Measurements from ENCODE around the gene P3H3. TPM values are rescaled to one million over a fixed set of nuclear protein-coding genes. Genes with fewer than 3 reads are reported as not detected.
A peak's percentile ranks its signal among the peaks of the same experiment; 100 is the strongest.

P3H3 gene
- total and polyA plus RNA-seq, 4 donors = 0.42 to 1.9 (median 1.6) TPM

GRCh38 chr12:6821591-6822425 lies 6.4 kb upstream of the P3H3 start, which contains the start of gene GPR162:
GPR162 (plus strand) TSS chr12:6821821; CDS start chr12:6823899, 2,078 bp downstream.
- Histone ChIP-seq H3K4me3 (ENCODE audit: low read depth in 1 of 3, low read length in 3 of 3) (peak within 1 kb of the TSS in 2 of 3 donors; percentile 38 to 44), H3K4me1 (ENCODE audit: control insufficient read depth in 4 of 4, insufficient read depth in 4 of 4, low read length in 3 of 4) (peaks cover 0 to 41% (median 29%) of the 10 kb centered on the region in 4 donors), H3K9ac (ENCODE audit: low read depth in 1 of 2, low read length in 2 of 2) (no peak within 1 kb of the TSS), H3K9me3 (ENCODE audit: control insufficient read depth in 4 of 4, low read length in 3 of 4) (no peaks in the 10 kb centered on the region), H3K36me3 (ENCODE audit: control insufficient read depth in 4 of 4, insufficient read depth in 3 of 4, low read depth in 1 of 4, low read length in 3 of 4) (no peaks in the 10 kb centered on the region), H3K27ac (ENCODE audit: low read depth in 1 of 2, low read length in 2 of 2) (peak within 1 kb of the TSS in 1 of 2 donors; percentile 72), H3K27me3 (ENCODE audit: control insufficient read depth in 4 of 4, insufficient read depth in 4 of 4, low read length in 3 of 4) (no peaks in the 10 kb centered on the region)
- TF ChIP-seq, protein P1, sequence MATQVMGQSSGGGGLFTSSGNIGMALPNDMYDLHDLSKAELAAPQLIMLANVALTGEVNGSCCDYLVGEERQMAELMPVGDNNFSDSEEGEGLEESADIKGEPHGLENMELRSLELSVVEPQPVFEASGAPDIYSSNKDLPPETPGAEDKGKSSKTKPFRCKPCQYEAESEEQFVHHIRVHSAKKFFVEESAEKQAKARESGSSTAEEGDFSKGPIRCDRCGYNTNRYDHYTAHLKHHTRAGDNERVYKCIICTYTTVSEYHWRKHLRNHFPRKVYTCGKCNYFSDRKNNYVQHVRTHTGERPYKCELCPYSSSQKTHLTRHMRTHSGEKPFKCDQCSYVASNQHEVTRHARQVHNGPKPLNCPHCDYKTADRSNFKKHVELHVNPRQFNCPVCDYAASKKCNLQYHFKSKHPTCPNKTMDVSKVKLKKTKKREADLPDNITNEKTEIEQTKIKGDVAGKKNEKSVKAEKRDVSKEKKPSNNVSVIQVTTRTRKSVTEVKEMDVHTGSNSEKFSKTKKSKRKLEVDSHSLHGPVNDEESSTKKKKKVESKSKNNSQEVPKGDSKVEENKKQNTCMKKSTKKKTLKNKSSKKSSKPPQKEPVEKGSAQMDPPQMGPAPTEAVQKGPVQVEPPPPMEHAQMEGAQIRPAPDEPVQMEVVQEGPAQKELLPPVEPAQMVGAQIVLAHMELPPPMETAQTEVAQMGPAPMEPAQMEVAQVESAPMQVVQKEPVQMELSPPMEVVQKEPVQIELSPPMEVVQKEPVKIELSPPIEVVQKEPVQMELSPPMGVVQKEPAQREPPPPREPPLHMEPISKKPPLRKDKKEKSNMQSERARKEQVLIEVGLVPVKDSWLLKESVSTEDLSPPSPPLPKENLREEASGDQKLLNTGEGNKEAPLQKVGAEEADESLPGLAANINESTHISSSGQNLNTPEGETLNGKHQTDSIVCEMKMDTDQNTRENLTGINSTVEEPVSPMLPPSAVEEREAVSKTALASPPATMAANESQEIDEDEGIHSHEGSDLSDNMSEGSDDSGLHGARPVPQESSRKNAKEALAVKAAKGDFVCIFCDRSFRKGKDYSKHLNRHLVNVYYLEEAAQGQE (IDR thresholded peaks at IDR 0.05) = no peak
- TF ChIP-seq HNF4A (conservative IDR thresholded peaks at IDR 0.05) = no peak
- TF ChIP-seq CTCF (IDR thresholded peaks at IDR 0.05; ENCODE audit: low read depth, low read length, missing input control) = no peak
- TF ChIP-seq HNF4G (IDR thresholded peaks at IDR 0.05) = no peak
- TF ChIP-seq GABPA (IDR thresholded peaks at IDR 0.05 in 1 of 2, conservative IDR thresholded peaks at IDR 0.05 in 1 of 2) = no peak
- TF ChIP-seq YY1 (IDR thresholded peaks at IDR 0.05) = no peak
- no peak for TF ChIP-seq ATF3 (IDR thresholded peaks at IDR 0.05)
- TF ChIP-seq FOXA2 (IDR thresholded peaks at IDR 0.05) = no peak
- TF ChIP-seq MAX (IDR thresholded peaks at IDR 0.05) = no peak
- WGBS = 5% methylated on average over 28 of the region's 28 CpGs
- DNase-seq (ENCODE audit: low spot score) = peak; percentile 49

- no peaks in the 10 kb centered on the region for H3K36me3 ChIP-seq (ENCODE audit: control insufficient read depth in 4 of 4, insufficient read depth in 3 of 4, low read depth in 1 of 4, low read length in 3 of 4)
- H3K9me3 ChIP-seq (ENCODE audit: control insufficient read depth in 4 of 4, low read length in 3 of 4) = no peaks in the 10 kb centered on the region
- no peak overlapping the region for H3K9ac ChIP-seq (ENCODE audit: low read depth in 1 of 2, low read length in 2 of 2)
- no peak for DNase-seq (ENCODE audit: low spot score)
- H3K27me3 ChIP-seq (ENCODE audit: control insufficient read depth in 4 of 4, insufficient read depth in 4 of 4, low read length in 3 of 4) = no peaks in the 10 kb centered on the region
- 82% methylated on average over 7 of the region's 7 CpGs for WGBS
- H3K4me1 ChIP-seq (ENCODE audit: control insufficient read depth in 4 of 4, insufficient read depth in 4 of 4, low read length in 3 of 4) = peaks cover 0 to 43% (median 31%) of the 10 kb centered on the region in 4 donors
- no peak overlapping the region for H3K4me3 ChIP-seq (ENCODE audit: low read depth in 1 of 3, low read length in 3 of 3)
- H3K27ac ChIP-seq (ENCODE audit: low read depth in 1 of 2, low read length in 2 of 2) = no peak overlapping the region
- TF ChIP-seq, protein P2, sequence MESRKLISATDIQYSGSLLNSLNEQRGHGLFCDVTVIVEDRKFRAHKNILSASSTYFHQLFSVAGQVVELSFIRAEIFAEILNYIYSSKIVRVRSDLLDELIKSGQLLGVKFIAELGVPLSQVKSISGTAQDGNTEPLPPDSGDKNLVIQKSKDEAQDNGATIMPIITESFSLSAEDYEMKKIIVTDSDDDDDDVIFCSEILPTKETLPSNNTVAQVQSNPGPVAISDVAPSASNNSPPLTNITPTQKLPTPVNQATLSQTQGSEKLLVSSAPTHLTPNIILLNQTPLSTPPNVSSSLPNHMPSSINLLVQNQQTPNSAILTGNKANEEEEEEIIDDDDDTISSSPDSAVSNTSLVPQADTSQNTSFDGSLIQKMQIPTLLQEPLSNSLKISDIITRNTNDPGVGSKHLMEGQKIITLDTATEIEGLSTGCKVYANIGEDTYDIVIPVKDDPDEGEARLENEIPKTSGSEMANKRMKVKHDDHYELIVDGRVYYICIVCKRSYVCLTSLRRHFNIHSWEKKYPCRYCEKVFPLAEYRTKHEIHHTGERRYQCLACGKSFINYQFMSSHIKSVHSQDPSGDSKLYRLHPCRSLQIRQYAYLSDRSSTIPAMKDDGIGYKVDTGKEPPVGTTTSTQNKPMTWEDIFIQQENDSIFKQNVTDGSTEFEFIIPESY (IDR thresholded peaks at IDR 0.05) = no peak
- TF ChIP-seq ATF3 (IDR thresholded peaks at IDR 0.05) (no peak), HNF4A (conservative IDR thresholded peaks at IDR 0.05) (no peak), JUND (IDR thresholded peaks at IDR 0.05) (no peak), MAX (IDR thresholded peaks at IDR 0.05) (no peak), TAF1 (conservative IDR thresholded peaks at IDR 0.05) (no peak), FOXA1 (IDR thresholded peaks at IDR 0.05) (no peak), RXRA (IDR thresholded peaks at IDR 0.05) (no peak)
- TF ChIP-seq, protein P1 (IDR thresholded peaks at IDR 0.05) = no peak
These were observed 5.6 kb upstream of the P3H3 start for GRCh38 chr12:6822426-6823135.

Data from liver (tissue), 9 donors.